H1 (cell line): ENCODE measurements around the gene AGAP3. TPM values are rescaled to one million over a fixed set of nuclear protein-coding genes. Genes with fewer than 3 reads are reported as not detected.
A peak's percentile ranks its signal among the peaks of the same experiment; 100 is the strongest.

Source experiments
- CTCF ChIA-PET: fragments of 300-600 bp; sonication (Branson Sonifier 250); formaldehyde crosslinking; loops from one replicate; lab custom pipeline; 2021; ENCODE audit not compliant: partially characterized antibody; lab: Charles Lee
- POLR2A ChIA-PET: fragments of 300-600 bp; sonication (Branson Sonifier 250); formaldehyde crosslinking; loops from one replicate; lab custom pipeline; 2021; ENCODE audit warnings: inconsistent platforms; ENCODE audit not compliant: partially characterized antibody; lab: Charles Lee
- DNase-seq, 2 experiments: peaks; one replicate each; pipeline versions ENCODE4 v3.0.0 to v3.0.0-alpha.2; 2010 to 2022; ENCODE audit warnings: low spot score in 2 of 2, low read depth in 1 of 2, mixed read lengths in 1 of 2
- FAIRE-seq: peaks from 2 replicates; lab custom pipeline; 2011; peaks lifted over from hg19 to GRCh38; lab: Jason Lieb, UNC
- H2AFZ ChIP-seq: 2 replicates; pipeline ENCODE4 v1.8.1; 2012; ENCODE audit warnings: low read length, inconsistent platforms
- H2AK5ac ChIP-seq: 2 replicates; pipeline ENCODE4 v1.6.1; 2013; ENCODE audit warnings: low read depth, low read length
- H2BK120ac ChIP-seq: replicated peaks from 2 replicates; pipeline ENCODE3; 2013; ENCODE audit warnings: low read depth, low read length, inconsistent platforms
- H2BK12ac ChIP-seq: 2 replicates; pipeline ENCODE4 v1.6.1; 2013; ENCODE audit warnings: low read depth, low read length
- H2BK15ac ChIP-seq: 2 replicates; pipeline ENCODE4 v1.6.1; 2013; ENCODE audit warnings: low read length
- H2BK20ac ChIP-seq: 2 replicates; pipeline ENCODE4 v1.6.1; 2013; ENCODE audit warnings: low read length
- H2BK5ac ChIP-seq: 2 replicates; pipeline ENCODE4 v1.6.1; 2013; ENCODE audit warnings: low read depth, low read length
- H3K14ac ChIP-seq: 2 replicates; pipeline ENCODE4 v1.6.1; 2013; ENCODE audit warnings: inconsistent platforms; ENCODE audit not compliant: insufficient read length
- H3K18ac ChIP-seq: 2 replicates; pipeline ENCODE4 v1.6.1; 2013; ENCODE audit warnings: low read length; ENCODE audit errors: extremely low read depth
- H3K23ac ChIP-seq: 2 replicates; pipeline ENCODE4 v1.6.1; 2013; ENCODE audit warnings: inconsistent platforms; ENCODE audit not compliant: insufficient read length
- H3K23me2 ChIP-seq: 2 replicates; pipeline ENCODE4 v1.6.1; 2013; ENCODE audit warnings: low read depth, low read length
- H3K27ac ChIP-seq: 2 replicates; pipeline ENCODE4 v1.6.1; 2011; ENCODE audit warnings: low read depth, low read length, inconsistent platforms
- H3K27me3 ChIP-seq, 4 experiments: replicated peaks in 1 of 4; 1 replicate in 1 of 4; 2 replicates in 3 of 4; pipeline versions ENCODE4 v1.6.1 to v1.8.1; 2011 to 2013; ENCODE audit warnings: low read length in 3 of 4, mild to moderate bottlenecking in 3 of 4, inconsistent platforms in 2 of 4, mixed read lengths in 2 of 4, moderate library complexity in 1 of 4; ENCODE audit not compliant: control insufficient read depth in 3 of 4, insufficient read depth in 3 of 4; ENCODE audit errors: extremely low read depth in 1 of 4
- H3K36me3 ChIP-seq, 4 experiments: 2 replicates each; pipeline versions ENCODE4 v1.6.1 to v1.8.1; 2011 to 2013; ENCODE audit warnings: mild to moderate bottlenecking in 4 of 4, low read length in 3 of 4, moderate library complexity in 2 of 4, control low read depth in 1 of 4, inconsistent platforms in 1 of 4; ENCODE audit not compliant: insufficient read depth in 4 of 4, control insufficient read depth in 2 of 4
- H3K4ac ChIP-seq: replicated peaks from 2 replicates; pipeline ENCODE3; 2013; ENCODE audit warnings: low read length, low read depth, mixed read lengths, inconsistent platforms; ENCODE audit not compliant: insufficient read length
- H3K4me1 ChIP-seq, 4 experiments: replicated peaks in 1 of 4; 1 replicate in 1 of 4; 2 replicates in 3 of 4; pipeline versions ENCODE4 v1.6.1 to v1.8.1; 2011 to 2013; ENCODE audit warnings: low read length in 3 of 4, inconsistent platforms in 2 of 4, mixed read lengths in 1 of 4; ENCODE audit not compliant: insufficient read depth in 4 of 4, control insufficient read depth in 3 of 4
- H3K4me2 ChIP-seq, 2 experiments: 2 replicates each; pipeline versions ENCODE4 v1.6.1 to v1.8.1; 2011 to 2013; ENCODE audit warnings: low read depth in 2 of 2, low read length in 2 of 2, control low read depth in 1 of 2, inconsistent platforms in 1 of 2, mild to moderate bottlenecking in 1 of 2; ENCODE audit not compliant: insufficient read depth in 1 of 2
- H3K4me3 ChIP-seq, 4 experiments: fragments of 200-600, 300-600 bp in 1 of 4; sonication (generic), shearing (Covaris generic), sonication (Bioruptor Twin) in 1 of 4; 2 replicates each; pipeline versions ENCODE4 v1.5.1 to v1.8.1; 2011 to 2016; ENCODE audit warnings: low read length in 4 of 4, low read depth in 3 of 4, control low read depth in 2 of 4, inconsistent platforms in 2 of 4, mild to moderate bottlenecking in 2 of 4, mixed read lengths in 1 of 4, moderate library complexity in 1 of 4; ENCODE audit not compliant: insufficient read depth in 2 of 4; ENCODE audit errors: extremely low read depth in 1 of 4
- H3K56ac ChIP-seq: replicated peaks from 2 replicates; pipeline ENCODE3; 2013; ENCODE audit warnings: low read depth, mild to moderate bottlenecking, mixed read lengths, low read length, inconsistent platforms; ENCODE audit not compliant: insufficient read length
- H3K79me1 ChIP-seq: 2 replicates; pipeline ENCODE4 v1.6.1; 2013; ENCODE audit warnings: low read depth, low read length, control low read depth
- H3K79me2 ChIP-seq, 2 experiments: 2 replicates each; pipeline versions ENCODE4 v1.6.1 to v1.8.1; 2012 to 2013; ENCODE audit warnings: low read length in 2 of 2, mild to moderate bottlenecking in 2 of 2, inconsistent platforms in 1 of 2; ENCODE audit not compliant: insufficient read depth in 2 of 2, control insufficient read depth in 1 of 2
- H3K9ac ChIP-seq, 4 experiments: replicated peaks in 1 of 4; 1 replicate in 1 of 4; 2 replicates in 3 of 4; pipeline versions ENCODE4 v1.6.1 to v1.8.1; 2011 to 2013; ENCODE audit warnings: low read depth in 3 of 4, low read length in 3 of 4, control low read depth in 2 of 4, mild to moderate bottlenecking in 2 of 4, moderate library complexity in 2 of 4, inconsistent platforms in 1 of 4; ENCODE audit errors: extremely low read depth in 1 of 4
- H3K9me3 ChIP-seq, 2 experiments: 2 replicates each; pipeline versions ENCODE4 v1.6.1 to v1.8.1; 2012 to 2013; ENCODE audit warnings: mild to moderate bottlenecking in 2 of 2, moderate library complexity in 2 of 2, control low read depth in 1 of 2, inconsistent platforms in 1 of 2, low read depth in 1 of 2, low read length in 1 of 2, mixed read lengths in 1 of 2; ENCODE audit not compliant: insufficient read depth in 2 of 2
- H4K20me1 ChIP-seq, 2 experiments: replicated peaks in 1 of 2; 2 replicates each; pipeline versions ENCODE3 to v1.8.1; 2011 to 2013; ENCODE audit warnings: inconsistent platforms in 2 of 2, low read length in 2 of 2, mild to moderate bottlenecking in 1 of 2; ENCODE audit not compliant: insufficient read depth in 2 of 2, control insufficient read depth in 1 of 2
- H4K5ac ChIP-seq: 2 replicates; pipeline ENCODE4 v1.6.1; 2013; ENCODE audit warnings: low read length, low read depth, mixed read lengths, inconsistent platforms; ENCODE audit not compliant: insufficient read length
- H4K8ac ChIP-seq: 2 replicates; pipeline ENCODE4 v1.8.0; 2013; ENCODE audit warnings: mild to moderate bottlenecking, moderate library complexity, low read length, inconsistent platforms; ENCODE audit not compliant: insufficient read depth; ENCODE audit errors: extremely low read depth
- H4K91ac ChIP-seq: replicated peaks from 2 replicates; pipeline ENCODE3; 2013; ENCODE audit warnings: low read length, mixed read lengths, inconsistent platforms; ENCODE audit not compliant: insufficient read length
- HDAC2 ChIP-seq, 2 experiments: fragments of 300-600 bp in 1 of 2; sonication (generic) in 1 of 2; IDR thresholded peaks; 2 replicates each; pipeline ENCODE4 v1.6.1; 2011 to 2012; ENCODE audit warnings: low read depth in 2 of 2, low read length in 2 of 2, mild to moderate bottlenecking in 2 of 2, moderate library complexity in 2 of 2, borderline replicate concordance in 1 of 2, inconsistent platforms in 1 of 2
- SAP30 ChIP-seq: fragments of 300-600 bp; sonication (generic); IDR thresholded peaks from 2 replicates; pipeline ENCODE4 v1.7.1; 2012; ENCODE audit warnings: low read length, moderate library complexity, mild to moderate bottlenecking, inconsistent platforms; ENCODE audit not compliant: insufficient read depth, insufficient replicate concordance
- YY1 ChIP-seq: IDR thresholded peaks from 2 replicates; pipeline ENCODE4 v1.6.1; 2011; ENCODE audit warnings: low read depth, mild to moderate bottlenecking, low read length
- WGBS, 2 experiments: shearing (Covaris generic) in 1 of 2; methylation state at CpG; one replicate each; pipeline versions ENCODE4 v1.1.6 to v1.1.7; 2013 to 2015; ENCODE audit warnings: low lambda C conversion rate in 2 of 2, mixed read lengths in 2 of 2, inconsistent platforms in 1 of 2, low coverage in 1 of 2, missing lambda C conversion rate in 1 of 2; ENCODE audit not compliant: insufficient replicate concordance in 2 of 2, insufficient coverage in 1 of 2, insufficient read length in 1 of 2; ENCODE audit errors: extremely low coverage in 1 of 2, missing lambda C conversion rate in 1 of 2; 5-methylcytosine and 5-hydroxymethylcytosine counted together
- polyA plus RNA-seq, 7 experiments: library from polyadenylated mRNA; depleted of rRNA in 3 of 7; stranded (reverse) in 5 of 7; unstranded in 2 of 7; fragments of >200 nt in 5 of 7; fragments of 200-250 nt in 2 of 7; gene quantifications; 1 replicate in 5 of 7; 2 replicates in 1 of 7; 4 replicates in 1 of 7; pipeline versions ENCODE4 v1.2.1 to v1.2.3, GENCODE V29; 2011 to 2013; ENCODE audit warnings: missing spikeins in 2 of 7, mixed read lengths in 2 of 7
- total RNA-seq: library from RNA; stranded (reverse); fragmentation: NEBNext Ultra II Directional; extraction: Animal tissue kit (Norgen Biotek cat#: 25700); gene quantifications from 2 replicates; pipeline ENCODE4 v1.2.1, GENCODE V29; 2021

Gene AGAP3
- total and polyA plus RNA-seq, 2 of the 8 experiments (the other 6 are each of a cell fraction or from before 2014, with no cell fraction given), result 66.4 to 120 TPM

- Histone ChIP-seq H2AFZ (no peak overlapping the region), H3K4ac (no peak overlapping the region), H2BK120ac (no peak overlapping the region), H4K5ac (no peak overlapping the region), H3K23ac (no peak overlapping the region), H3K18ac (no peak overlapping the region), H3K4me3 (peak overlapping the region; percentile 79 to 94 (median 88); a peak in 7 of 8 replicates), H3K4me2 (peak overlapping the region; percentile 95 to 100), H4K91ac (no peak overlapping the region), H4K8ac (no peak overlapping the region; the same call in 1 of the 2 replicates), H3K79me2 (peaks cover 0 to 10% of the 10 kb centered on the region in 2 experiments; a peak in 1 of 4 replicates), H3K14ac (no peak overlapping the region), H3K9ac (peak overlapping the region in 1 of 4 experiments; percentile 89; a peak in 2 of 7 replicates), H3K9me3 (no peaks in the 10 kb centered on the region), H2BK15ac (no peak overlapping the region), H2BK20ac (peak overlapping the region; percentile 32; the same call in 1 of the 2 replicates), H3K27me3 (peaks cover 0 to 7% (median 5%) of the 10 kb centered on the region in 4 experiments; a peak in 5 of 7 replicates), H3K27ac (no peak overlapping the region), H2BK5ac (no peak overlapping the region), H3K79me1 (peaks cover 12% of the 10 kb centered on the region), H3K36me3 (peaks cover 8 to 19% (median 18%) of the 10 kb centered on the region in 4 experiments), H2AK5ac (no peak overlapping the region), H3K4me1 (peaks cover 0 to 35% (median 24%) of the 10 kb centered on the region in 4 experiments; a peak in 6 of 7 replicates), H3K56ac (no peak overlapping the region), H2BK12ac (no peak overlapping the region), H3K23me2 (peaks cover 21% of the 10 kb centered on the region), H4K20me1 (peaks cover 20 to 23% of the 10 kb centered on the region in 2 experiments)
- DNase-seq (no peak), FAIRE-seq (no peak)
- 82% methylated on average over 20 of the region's 27 CpGs; no CpG with 5 or more reads in 1 of the 2 experiments for WGBS, 2 experiments
- ChIA-PET CTCF (interaction anchor here (1.3 to 6.0 kb wide), 5 partner anchors 11 to 62 kb away, joined by 4 to 81 read pairs (median 42); no protein-coding TSS in a partner anchor), POLR2A (interaction anchor here (0.8 to 4.9 kb wide), 10 partner anchors 10 to 99 kb away, joined by 3 to 77 read pairs (median 6); partner anchors contain the start of gene CDK5)
- TF ChIP-seq HDAC2 (IDR thresholded peaks at IDR 0.05; ENCODE audit: borderline replicate concordance in 1 of 2, low read depth in 2 of 2, low read length in 2 of 2) (no peak), YY1 (no peak), SAP30 (no peak)
Observed at GRCh38 chr7:151079199-151079910, 6.9 kb upstream of the AGAP3 start.
